Hematopoietic multipotent progenitor cell treated with erythropoietin and hydrocortisone succinate and interleukin-3 and kit ligand, for 17 days (in vitro differentiated cells): ENCODE results near the gene PNPLA7.

Experiments
- DNase-seq: peaks from one replicate; pipeline ENCODE4 v3.0.0-alpha.2; 2015; ENCODE audit warnings: low spot score

Gene PNPLA7

DNA sequence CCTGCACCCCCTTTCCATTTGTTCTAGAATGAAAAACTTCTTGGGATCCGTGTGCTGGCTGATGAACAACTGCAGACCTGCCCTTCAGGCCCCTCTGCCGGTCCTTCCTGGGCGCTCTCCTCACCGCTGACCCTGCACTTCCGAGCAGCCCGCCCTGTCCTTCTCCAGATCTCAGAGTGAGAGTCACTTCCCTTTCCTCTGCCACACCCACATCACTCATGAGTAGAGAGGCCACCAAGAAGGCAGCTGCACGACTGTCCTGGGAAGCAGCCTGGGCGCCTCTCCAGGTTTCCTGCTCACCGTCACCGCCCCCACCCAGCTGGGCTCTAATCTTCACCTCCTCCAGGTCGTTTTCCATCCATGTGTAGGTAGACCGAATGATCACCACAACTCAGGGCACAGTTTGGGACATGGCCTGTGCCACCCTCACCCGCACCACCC is 56.1 kb downstream of the PNPLA7 start:
- no peak for DNase-seq

DNA sequence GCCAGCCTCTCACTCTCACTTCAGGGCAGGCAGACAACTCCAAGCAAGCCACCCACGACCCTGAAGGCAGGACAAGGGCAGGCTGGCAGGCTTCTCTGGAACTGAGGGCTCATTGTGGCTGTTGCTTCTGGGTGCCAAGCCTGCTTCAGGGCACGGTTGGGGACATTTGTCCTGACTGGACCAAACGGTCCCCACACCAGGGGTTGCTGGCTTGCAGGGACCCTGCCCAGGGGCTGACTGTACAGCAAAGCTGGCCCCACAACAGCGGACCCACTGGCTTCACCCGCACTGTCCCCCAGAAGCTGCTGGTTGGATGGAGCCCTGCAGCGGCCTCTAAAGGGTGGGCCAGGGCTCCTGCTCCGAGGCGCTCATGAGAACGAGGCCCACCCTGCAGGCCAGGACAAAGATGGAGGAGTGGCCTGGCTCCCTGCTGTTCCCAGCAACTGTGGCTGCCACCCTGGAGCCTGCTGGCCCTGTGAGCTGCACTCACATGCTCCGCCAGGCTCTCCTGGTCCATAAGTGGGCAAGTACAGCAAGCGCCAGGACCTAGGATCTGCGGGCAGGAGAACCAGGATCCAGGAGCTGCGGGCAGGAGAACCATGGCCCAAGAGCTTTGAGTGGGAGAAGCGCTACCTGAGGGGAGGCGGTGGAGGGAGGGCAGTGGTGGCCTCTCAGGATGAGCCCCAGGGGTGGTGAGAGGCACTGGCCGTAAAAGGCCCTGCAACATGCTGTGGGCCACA is 56.7 kb downstream of the PNPLA7 start:
- DNase-seq, result no peak

DNA sequence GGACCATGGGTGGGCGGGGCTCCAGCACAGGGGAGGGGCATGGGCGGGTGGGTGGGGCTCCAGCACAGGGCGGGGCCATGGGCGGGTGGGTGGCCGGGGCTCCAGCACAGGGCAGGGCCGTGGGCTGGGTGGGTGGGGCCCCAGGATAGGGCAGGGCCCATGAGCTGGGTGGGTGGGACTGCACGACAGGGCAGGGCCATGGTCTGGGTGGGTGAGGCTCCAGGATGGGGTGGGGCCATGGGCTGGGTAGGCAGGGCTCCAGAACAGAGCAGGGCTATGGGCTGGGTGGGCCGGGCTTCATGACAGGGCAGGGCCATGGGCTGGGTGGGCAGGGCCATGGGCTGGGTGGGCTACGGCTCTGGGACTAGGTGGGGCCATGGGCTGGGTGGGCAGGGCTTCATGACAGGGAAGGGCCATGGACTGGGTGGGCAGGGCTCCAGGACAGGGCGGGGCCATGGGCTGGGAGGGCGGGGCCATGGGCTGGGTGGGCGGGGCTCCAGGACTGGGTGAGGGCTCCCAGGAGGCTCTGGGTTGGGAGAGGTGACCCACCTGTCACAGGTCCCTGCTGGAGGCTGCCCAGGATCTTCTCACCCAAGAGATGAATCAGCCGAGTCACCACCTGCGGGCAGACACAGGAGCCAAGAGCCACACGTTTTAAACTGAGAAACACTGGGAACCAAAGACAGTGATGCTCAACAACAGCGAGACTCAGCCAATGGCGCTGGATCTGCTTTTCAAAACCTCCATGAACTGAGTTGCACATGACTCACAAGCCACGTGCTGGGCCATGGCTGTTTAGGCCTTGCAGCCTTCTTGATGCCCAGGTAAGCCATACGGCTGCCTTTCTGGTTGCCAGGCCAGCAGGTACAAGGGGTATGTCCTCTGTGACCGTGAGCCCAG is 57.5 kb downstream of the PNPLA7 start:
- peak; percentile 28 for DNase-seq

DNA sequence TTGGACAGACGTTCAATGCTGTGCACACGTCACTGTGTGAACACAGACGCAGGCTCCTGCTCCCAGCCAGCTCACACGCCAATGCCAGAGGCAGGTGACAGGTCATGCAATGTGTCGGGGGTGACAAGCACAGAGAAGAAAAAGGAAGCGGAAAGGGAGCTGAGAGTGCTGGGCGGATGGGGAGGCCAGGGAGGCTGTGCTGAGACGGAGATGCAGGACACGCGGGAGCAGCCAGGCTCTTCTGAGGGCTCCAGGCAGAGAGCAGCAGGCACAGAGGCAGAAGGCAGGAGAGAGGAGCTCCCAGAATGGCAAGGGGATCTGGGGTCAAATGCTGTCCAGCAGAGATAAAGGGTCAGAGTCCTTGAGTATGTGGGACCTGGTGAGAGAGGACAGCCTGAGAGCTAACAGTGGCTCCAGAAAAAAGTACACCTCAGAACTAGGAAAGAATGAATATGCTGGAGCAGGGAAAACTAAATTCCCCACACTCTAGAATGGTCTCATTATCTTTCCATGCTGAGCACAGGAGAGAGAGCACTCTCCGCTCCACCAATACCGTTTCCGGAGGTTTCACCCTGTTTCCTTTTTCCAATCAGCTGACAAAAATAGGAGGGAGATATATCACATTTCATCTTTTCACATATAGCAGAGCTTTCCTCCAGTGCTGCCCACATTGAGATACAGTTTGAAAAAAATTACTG is 58.3 kb downstream of the PNPLA7 start:
- DNase-seq, result no peak

DNA sequence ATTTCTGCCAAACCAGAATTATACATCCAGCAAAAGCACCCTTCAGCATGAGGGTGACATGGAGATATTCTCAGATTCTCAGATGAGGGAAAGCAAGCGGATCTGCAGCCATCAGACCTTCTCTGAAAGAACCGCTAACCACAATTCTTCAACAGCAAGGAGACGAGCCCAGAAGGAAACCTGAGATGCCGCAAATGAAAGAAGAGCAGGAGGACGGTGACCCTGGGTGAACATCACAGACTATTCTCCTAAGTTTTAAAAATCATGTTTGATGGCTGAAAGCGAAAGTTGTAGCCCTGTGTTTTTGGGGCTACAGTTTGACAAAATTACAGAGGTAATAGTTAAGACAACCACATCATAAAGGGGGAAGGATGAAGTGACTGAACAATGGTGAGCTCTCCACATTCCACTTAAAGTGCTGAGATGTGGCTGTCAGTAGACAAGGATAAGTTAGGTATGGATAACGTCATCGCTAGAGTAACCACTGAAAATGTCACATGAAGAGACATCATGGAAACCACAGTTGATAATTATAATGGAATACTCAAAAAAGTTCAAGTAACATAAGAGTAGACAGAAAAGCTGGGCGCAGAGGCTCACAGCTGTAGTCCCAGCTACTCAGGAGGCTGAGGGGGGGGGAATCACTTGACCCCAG is 59.5 kb downstream of the PNPLA7 start:
- DNase-seq, result no peak

DNA sequence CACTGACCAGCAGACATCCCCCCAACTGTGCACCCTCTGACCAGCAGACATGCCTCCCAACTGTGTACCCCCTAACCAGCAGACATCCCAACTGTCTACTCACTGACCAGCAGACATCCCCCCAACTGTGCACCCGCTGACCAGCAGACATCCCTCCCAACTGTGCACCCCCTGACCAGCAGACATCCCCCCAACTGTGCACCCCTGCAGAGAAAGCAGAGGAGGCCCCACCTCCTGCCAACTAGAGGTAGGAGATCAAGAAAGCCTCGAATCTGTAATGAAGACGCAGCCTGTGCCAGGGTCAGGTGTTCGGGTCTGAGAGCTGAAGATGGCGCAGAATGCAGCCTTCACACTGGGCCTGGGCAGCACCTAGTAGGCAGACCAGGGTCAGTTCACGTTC is 61.3 kb downstream of the PNPLA7 start:
- no peak for DNase-seq

DNA sequence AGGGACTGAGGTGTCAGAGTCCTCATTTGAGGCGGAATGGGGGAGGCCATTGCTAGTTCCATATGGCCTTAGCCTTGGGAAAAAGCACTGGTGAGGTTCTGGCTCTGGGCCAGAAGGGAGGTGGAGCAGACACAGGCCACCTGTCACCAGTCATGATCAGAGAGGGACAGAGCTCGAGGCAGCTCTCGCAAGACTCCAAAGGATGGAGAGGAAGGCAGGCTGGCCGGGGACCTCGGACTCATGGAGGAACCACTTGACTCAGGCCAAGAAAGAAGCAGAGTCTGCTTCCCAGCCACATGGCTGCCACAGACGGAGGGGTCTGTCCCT is 61.9 kb downstream of the PNPLA7 start:
- DNase-seq, result no peak

DNA sequence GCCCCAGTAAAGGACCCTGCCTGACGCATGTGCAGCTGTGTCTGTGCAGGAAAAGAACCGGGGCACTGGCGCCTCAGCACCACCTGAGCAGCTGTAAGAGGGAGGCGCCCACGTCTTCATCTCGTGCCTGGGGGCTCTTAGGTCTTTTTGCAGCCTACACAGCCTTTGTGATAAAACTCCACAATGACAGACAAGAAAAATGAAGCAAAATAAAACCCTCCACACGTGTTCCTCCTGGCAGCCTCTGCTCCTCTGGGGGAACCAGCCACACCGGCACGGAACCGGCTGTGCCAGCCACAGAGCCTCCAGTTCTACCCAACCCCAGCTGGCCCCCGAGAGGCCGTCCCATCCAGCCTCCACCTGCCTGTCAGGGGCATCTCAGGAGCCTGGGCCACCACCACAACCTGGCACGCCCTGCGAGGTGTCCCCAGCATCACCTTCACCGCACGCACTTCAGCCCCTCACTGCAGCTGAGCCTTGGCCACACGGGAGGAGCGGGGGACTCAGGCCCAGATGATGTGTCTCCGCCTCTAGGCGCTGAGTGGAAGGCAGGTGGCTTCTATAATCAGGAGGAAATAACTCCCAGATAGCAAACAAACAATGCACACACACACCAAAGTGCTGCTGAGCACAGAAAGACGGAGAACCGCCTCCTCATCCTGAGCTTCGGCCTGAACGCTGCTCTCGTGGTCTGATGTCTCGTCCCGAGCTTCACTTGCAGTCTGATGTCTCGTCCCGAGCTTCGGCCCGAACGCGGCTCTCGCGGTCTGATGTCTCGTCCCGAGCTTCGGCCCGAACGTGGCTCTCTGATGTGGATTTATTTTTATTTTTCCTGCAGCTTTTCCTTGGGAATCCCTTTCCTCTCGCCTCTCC is 62.5 kb downstream of the PNPLA7 start:
- DNase-seq, result no peak

DNA sequence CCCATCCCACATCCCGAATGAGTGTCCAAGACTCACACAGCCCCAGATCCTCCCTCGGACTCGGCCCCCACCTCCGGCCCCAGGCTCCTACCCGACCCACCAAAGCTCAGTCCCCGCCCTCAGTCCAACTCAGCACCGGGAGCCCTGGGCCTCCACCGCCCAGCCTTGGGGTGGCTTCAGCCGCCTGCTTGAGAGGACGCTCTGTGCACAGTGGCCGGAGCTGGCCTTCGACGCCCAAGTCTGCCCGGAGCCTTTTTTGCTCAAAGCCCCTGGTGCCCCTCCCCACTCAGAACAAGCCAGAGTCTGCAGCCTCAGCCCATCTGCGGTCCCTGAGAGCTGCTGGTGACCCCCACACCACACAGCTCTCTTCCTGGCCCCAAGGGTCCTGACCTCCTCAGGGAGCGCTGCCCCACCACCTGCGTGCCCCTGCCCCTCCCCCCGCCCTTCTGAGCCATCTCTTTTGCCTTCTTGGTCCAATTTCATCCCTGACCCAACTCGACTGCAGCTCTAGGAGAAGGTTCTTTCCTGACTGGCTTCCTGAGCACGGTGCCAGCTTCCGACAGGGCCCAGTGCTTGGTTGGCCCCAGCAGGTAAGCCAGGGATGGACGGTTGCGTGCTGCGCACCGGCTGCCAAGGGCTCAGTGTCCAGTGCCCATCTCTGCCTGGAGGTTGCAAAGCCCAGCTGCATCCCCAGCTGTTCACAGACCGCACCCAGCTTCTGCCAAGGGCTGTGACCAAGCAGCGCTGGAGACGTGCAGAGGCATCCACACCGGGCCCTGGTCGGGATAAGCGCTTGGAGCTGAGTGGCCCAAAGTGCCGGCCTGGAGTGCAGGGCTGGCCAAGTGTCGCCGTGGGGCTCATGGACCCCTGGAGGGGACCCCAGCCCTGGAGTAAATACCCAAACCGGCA is 63.4 kb downstream of the PNPLA7 start:
- DNase-seq, result no peak

DNA sequence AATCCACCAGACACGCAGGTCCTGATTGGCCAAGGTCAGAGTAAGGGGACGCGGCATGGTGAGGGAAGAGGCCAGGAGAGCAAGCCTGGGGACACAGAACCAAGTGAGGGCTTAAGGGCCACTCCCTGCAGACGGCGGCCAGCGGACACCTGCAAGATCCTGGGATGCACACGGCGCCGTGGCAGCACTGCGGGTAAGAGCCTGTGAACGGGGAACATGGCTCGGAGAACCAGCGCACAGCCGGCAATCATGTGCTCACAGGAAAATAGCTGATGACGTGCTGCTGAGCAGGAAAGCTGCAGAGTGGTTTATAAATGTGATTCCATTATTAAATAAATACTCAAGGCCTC is 64.1 kb downstream of the PNPLA7 start:
- no peak for DNase-seq

DNA sequence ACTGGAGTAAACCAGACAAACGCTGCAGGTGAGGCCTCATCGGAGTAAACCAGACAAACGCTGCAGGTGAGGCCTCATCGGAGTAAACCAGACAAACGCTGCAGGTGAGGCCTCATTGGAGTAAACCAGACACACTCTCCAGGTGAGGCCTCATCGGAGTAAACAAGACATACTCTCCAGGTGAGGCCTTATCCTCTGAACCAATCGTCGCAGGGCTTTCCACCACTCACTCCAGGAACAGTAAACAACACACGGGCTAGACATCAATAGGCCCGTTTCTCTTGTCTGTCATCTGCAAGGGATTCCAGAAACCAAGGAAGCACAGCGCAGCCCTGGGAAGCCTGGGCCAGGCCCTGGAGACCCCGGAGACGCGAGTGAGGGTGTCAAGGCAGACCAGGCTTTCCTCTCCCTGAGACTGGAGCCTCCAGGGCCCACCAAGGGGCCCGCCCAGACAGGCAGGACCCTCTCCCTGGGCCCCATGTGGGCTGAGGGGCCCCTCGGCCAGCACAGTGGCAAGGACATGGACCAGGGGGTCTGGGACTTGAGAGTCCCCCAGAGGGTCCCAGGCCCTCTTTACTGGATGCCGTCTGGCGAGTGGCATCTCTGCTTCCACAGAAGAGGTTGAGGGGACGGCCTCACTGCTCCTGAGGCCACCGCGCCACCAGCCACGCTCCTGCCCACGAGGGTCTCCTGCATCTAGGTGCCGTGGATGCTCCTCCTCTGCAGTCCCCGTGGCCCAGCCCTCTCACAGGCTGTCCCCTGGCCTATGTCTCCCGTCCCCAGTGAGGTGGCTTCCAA is 64.7 kb downstream of the PNPLA7 start:
- DNase-seq, result no peak

DNA sequence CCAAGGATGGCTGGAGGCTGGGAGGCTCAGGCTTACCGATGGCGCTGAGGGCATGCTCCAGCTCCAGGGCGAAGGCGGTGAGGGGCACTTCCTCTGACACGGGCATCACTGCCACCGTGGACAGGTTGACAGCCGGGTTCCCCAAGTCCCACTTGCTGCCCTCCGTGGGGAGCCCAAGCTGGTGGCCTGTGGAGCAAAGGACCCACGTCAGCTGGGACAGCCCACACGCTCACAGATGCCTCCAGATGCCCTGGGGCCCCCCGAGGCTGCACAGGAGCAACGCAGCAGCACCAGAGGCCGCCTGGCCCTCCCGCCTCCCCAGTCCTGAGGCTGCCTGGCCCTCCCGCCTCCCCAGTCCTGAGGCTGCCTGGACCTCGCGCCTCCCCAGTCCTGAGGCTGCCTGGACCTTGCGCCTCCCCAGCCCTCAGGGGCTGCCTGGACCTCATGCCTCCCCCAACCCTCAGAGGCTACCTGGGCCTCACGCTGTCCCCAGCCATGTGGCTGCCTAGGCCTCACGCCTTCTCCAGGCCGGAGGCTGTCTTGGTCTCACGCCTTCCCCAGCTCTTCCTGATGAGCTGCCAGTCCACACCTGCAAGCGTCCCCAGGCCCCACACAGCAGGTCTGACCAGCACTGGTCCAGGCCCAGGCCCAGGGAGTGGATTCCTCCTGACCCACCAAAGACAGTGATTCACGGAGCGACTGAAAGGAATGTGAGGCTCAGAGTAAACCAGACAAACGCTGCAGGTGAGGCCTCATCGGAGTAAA is 65.5 kb downstream of the PNPLA7 start:
- no peak for DNase-seq

DNA sequence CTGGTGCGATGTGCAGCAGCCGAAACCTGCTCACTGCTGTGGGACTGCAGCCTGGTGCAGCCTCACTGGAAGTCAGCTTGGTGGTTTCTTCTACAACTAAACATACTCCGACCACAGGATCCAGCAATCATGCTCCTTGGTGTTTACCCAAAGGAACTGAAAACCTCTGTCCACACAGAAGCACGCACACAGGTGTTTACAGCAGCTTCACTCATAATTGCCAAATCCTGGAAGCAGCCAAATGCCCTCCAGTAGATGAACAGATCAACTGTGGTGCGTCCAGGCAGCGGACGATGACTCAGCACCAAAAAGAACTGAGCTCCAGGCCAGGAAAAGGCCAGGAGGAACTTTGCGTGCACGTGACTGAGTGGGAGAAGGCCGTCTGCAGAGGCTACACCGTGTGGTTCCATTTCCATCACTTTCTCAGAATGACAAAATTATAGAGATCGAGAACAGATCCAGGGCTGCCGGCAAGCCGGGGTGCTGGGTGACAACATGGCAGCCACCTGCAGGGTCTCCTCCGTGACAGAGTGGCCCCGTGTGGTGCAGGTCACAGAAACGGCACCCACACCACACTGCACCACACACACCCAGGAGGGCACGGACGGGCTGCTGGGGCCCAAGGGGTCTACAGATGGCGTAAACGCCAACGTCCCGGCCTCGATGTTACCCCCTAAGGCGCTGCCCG is 68.0 kb downstream of the PNPLA7 start:
- no peak for DNase-seq

DNA sequence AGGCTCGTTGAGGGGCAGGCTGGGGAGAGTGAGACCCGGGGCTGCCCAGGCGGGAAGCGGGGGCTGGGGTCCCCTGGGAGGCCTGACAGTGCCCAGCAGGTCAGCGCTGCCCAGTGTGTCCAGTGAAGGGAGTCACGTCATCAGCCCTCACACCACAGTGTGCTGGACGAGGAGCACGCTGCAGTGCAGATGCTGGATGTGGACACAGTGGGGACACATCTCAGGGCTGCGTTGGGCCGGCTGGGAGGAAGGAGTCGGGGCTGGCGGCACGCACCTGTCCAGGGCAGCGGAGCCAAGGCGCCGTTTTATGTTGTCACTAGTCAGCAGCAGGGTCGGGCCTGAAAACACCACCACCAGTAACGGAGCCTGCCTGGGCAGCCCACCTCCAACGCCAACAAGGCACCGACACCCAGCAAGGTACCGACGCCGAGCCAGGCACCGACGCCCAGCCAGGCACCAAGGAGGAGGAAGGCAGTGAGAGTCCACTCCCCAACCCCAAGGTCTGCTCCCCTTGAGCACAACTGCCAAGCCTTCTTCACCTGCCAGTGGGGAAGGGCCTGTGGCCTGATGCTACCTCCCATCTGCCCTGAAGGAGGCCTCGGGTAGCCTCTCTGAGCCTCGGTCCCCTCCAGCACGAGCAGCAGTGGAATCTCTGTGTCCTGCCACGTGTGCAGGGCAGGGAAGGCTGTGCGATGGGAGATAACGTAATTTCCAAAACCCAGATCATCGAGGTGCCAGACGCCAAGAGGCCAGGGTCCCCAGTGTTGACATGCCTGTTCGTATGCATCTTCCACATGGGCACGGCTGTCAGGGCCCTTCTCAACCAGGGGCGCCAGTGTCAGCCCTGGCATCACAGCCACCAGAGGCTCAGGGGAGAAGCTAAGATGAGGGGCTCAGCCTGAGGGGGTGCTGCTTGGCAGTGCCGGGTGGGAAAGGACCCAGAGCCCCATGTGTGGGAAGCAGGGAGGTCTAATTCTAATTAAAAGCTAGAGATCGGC is 69.2 kb downstream of the PNPLA7 start:
- DNase-seq, result no peak

DNA sequence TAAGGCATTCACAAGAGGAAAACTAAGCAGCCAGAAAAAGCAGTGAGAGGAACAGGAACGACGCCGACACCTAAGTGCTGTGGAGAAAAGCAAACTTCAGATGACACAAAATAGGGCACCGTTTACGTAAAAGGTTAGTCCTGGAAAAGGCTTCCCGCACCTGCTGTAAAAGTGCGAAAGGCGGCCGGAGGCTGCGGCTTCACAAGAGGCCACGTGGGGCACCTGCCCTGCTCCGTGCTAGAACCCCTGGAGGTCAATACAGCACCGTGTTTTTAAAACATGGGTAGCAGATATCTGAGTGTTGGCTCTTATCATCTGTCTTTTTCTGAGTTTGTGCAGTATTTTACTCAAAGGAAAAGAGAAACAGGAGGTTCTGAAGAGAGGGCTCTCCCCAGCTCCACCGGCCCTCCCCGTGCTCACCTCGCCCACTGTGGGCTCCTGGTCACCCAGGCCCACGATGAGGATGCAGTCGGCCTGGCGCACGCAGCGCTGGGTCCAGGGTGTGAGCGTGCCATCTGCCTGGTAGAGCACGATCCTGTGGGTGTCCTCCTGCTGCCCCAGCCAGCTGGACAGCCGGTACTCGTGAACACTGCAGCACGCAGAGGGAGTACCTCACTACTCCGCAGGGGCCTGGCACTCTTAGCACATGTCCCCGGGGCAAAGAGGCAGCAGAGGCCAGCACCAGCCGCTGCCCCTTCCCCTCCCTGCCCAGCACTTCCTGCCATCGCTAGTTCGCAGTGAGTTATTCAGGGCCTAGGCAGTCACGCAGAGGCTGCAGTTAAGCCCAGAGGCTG is 70.1 kb downstream of the PNPLA7 start:
- DNase-seq, result no peak
